ENCODE results near the gene SARS2.
"Not testable (repeated sequence)": the region's sequence is repeated elsewhere in the genome, so short reads cannot be mapped to it uniquely, and the experiment has no call there.

Gene SARS2

GRCh38 chr19:38946229-38947010 is 15.9 kb upstream of the SARS2 start:
- no peak for DNase-seq (ENCODE audit: low read depth)

- DNase-seq (ENCODE audit: low read depth) = no peak
These were observed 15.1 kb upstream of the SARS2 start for GRCh38 chr19:38945562-38946228.

GRCh38 chr19:38944981-38945506 is 14.5 kb upstream of the SARS2 start:
- DNase-seq (ENCODE audit: low read depth) = no peak

- no peak for DNase-seq (ENCODE audit: low read depth)
These were observed 12.1 kb upstream of the SARS2 start for GRCh38 chr19:38942471-38943181.

- DNase-seq (ENCODE audit: low read depth) = no peak
These were observed 11.4 kb upstream of the SARS2 start for GRCh38 chr19:38941979-38942378.

- DNase-seq (ENCODE audit: low read depth) = not testable (repeated sequence)
These were observed 10.9 kb upstream of the SARS2 start for GRCh38 chr19:38941466-38941865.

- no peak for DNase-seq (ENCODE audit: low read depth)
These were observed 9.4 kb upstream of the SARS2 start for GRCh38 chr19:38939957-38940356.

- no peak for DNase-seq (ENCODE audit: low read depth)
These were observed 3.0 kb upstream of the SARS2 start for GRCh38 chr19:38933544-38933943.

- DNase-seq (ENCODE audit: low read depth) = no peak
These were observed 2.0 kb upstream of the SARS2 start for GRCh38 chr19:38932425-38933179.

GRCh38 chr19:38931521-38931793 is 894 bp upstream of the SARS2 start:
- DNase-seq (ENCODE audit: low read depth) = no peak

- peak; percentile 97 for DNase-seq (ENCODE audit: low read depth)
These were observed 385 bp upstream of the SARS2 start, which contains the start of gene MRPS12 for GRCh38 chr19:38930776-38931520. Gene MRPS12, plus strand, starts transcription at chr19:38930944. Its CDS starts 351 bp downstream, at chr19:38931295.

- DNase-seq (ENCODE audit: low read depth) = no peak
These were observed 2.1 kb downstream of the SARS2 start for GRCh38 chr19:38928391-38929001.

- no peak for DNase-seq (ENCODE audit: low read depth)
These were observed 6.2 kb downstream of the SARS2 start for GRCh38 chr19:38924388-38924787.

GRCh38 chr19:38922482-38922881 is 8.1 kb downstream of the SARS2 start:
- DNase-seq (ENCODE audit: low read depth) = no peak

GRCh38 chr19:38921420-38922274 is 8.9 kb downstream of the SARS2 start:
- no peak for DNase-seq (ENCODE audit: low read depth)

GRCh38 chr19:38920602-38921419 is 9.8 kb downstream of the SARS2 start:
- DNase-seq (ENCODE audit: low read depth) = no peak

GRCh38 chr19:38919837-38920601 is 10.5 kb downstream of the SARS2 start:
- DNase-seq (ENCODE audit: low read depth) = no peak

GRCh38 chr19:38918526-38918925 is 12.0 kb downstream of the SARS2 start:
- DNase-seq (ENCODE audit: low read depth) = no peak
